ENCODE data around the gene ACTR1B. TPM values are rescaled to one million over a fixed set of nuclear protein-coding genes. Genes with fewer than 3 reads are reported as not detected.

Gene ACTR1B
- total RNA-seq, 2 experiments from 2014 or later: 73.2 to 74.3 TPM

DNA sequence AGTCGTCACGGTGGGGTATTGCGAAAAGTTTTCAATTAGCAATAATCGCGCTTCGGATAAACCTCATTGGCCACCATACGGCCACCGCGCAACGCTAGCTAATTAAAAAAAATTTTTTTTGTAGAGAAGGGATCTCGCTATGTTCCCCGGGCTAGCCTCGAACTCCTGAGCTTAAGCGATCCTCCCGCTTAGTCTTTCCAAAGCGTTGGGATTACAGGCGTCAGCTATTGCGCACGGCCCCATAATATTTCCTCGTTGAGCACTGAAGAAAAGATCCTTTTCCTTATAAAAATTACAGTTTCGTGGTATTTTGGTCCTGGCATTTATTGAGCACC lies 759 bp upstream of the ACTR1B start:
- Mint-ChIP-seq H3K4me3 (peak overlapping the region; percentile 90), H3K4me1 (ENCODE audit: low read depth) (peaks cover 32% of the 10 kb centered on the region), H3K36me3 (ENCODE audit: low read depth) (peaks cover 10% of the 10 kb centered on the region), H3K27me3 (ENCODE audit: low read depth) (no peaks in the 10 kb centered on the region), H3K27ac (peak overlapping the region; percentile 96), H3K9me3 (ENCODE audit: insufficient read depth) (no peaks in the 10 kb centered on the region)
- no peak for DNase-seq
- ChIA-PET POLR2A (interaction anchor here (0.7 to 7.9 kb wide), 11 partner anchors 9 to 56 kb away, joined by 3 to 187 read pairs (median 3); partner anchors contain the start of gene COX5B), CTCF (interaction anchor here (1.4 to 4.6 kb wide), 10 partner anchors 8 to 74 kb away, joined by 6 to 84 read pairs (median 18); partner anchors contain the start of genes ANKRD36B and COX5B)
- ATAC-seq: no peak

DNA sequence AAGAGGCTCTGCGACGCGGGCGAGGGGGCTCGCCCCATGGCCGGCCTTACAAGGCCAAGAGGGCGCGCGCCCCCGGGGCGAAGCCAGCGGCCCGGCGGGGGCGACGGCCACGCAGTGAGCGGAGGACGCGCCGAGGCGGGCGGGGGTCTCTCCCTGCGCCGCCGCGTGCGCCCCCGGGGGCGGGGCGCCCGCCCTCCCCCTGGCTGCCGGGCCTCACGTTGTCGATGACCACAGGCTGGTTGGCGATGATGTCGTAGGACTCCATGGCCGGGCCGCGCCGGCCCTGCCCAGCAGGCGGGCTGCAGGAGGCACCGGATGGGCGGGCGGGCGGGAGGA lies 250 bp downstream of the ACTR1B start:
- no peaks in the 10 kb centered on the region for H3K9me3 Mint-ChIP-seq (ENCODE audit: insufficient read depth)
- H3K4me3 Mint-ChIP-seq: peak overlapping the region; percentile 98
- peak overlapping the region; percentile 99 for H3K27ac Mint-ChIP-seq
- no peak for DNase-seq
- ChIA-PET POLR2A (interaction anchor here (0.7 to 7.9 kb wide), 8 partner anchors 10 to 74 kb away, joined by 3 to 187 read pairs (median 3); partner anchors contain the start of genes ANKRD36B and COX5B), CTCF (interaction anchor here (0.6 to 4.6 kb wide), 13 partner anchors 9 to 73 kb away, joined by 3 to 84 read pairs (median 15); partner anchors contain the start of genes ANKRD36B and COX5B)
- ATAC-seq: no peak
- H3K27me3 Mint-ChIP-seq (ENCODE audit: low read depth): no peaks in the 10 kb centered on the region
- H3K36me3 Mint-ChIP-seq (ENCODE audit: low read depth): peaks cover 11% of the 10 kb centered on the region
- H3K4me1 Mint-ChIP-seq (ENCODE audit: low read depth): peaks cover 32% of the 10 kb centered on the region

DNA sequence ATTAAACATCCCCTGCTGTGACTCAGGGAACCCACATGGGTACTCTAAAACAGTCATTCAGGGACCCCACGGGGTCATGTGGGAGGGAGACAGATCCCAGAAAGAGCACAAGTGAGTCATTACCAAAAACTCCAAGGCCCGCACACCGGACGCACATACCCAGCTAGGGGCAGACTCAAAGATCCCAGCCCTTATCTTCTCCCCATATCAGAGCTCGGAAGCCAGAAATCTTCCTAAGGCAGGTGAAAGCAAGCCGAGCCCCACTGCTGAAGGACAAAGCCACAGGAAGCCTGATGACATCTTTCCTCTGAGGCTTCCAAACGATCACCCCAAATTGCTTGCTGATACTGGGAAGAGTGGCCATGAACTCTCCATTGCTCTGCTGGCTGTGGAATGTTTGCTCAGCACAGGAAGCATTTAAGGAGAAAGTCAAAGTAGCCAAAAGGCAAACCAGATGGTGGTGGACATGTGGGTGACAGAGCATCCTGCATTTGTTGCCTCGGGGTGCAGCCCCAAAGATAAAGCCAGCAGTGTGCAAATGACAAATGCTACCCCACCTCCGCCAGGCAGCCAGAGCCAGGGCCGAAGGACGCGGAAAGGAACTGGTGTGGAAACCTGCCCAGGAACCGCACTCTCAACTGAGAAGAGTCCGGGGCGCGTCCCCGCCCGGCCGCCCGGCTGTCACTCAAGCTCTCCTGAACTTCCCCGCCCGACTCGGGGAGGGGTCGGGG lies 784 bp downstream of the ACTR1B start:
- H3K27me3 Mint-ChIP-seq (ENCODE audit: low read depth): no peaks in the 10 kb centered on the region
- ChIA-PET POLR2A (interaction anchor here (0.7 to 7.9 kb wide), 8 partner anchors 10 to 73 kb away, joined by 3 to 187 read pairs (median 7); partner anchors contain the start of genes ANKRD36B, COX5B and ZAP70), CTCF (interaction anchor here (0.6 to 4.6 kb wide), 11 partner anchors 8 to 85 kb away, joined by 3 to 47 read pairs (median 6); partner anchors contain the start of genes ANKRD36B and COX5B)
- peaks cover 32% of the 10 kb centered on the region for H3K4me1 Mint-ChIP-seq (ENCODE audit: low read depth)
- H3K9me3 Mint-ChIP-seq (ENCODE audit: insufficient read depth): no peaks in the 10 kb centered on the region
- DNase-seq (peak; percentile 79), ATAC-seq (peak; percentile 29)
- peak overlapping the region; percentile 98 for H3K4me3 Mint-ChIP-seq
- peak overlapping the region; percentile 99 for H3K27ac Mint-ChIP-seq
- H3K36me3 Mint-ChIP-seq (ENCODE audit: low read depth): peaks cover 17% of the 10 kb centered on the region

DNA sequence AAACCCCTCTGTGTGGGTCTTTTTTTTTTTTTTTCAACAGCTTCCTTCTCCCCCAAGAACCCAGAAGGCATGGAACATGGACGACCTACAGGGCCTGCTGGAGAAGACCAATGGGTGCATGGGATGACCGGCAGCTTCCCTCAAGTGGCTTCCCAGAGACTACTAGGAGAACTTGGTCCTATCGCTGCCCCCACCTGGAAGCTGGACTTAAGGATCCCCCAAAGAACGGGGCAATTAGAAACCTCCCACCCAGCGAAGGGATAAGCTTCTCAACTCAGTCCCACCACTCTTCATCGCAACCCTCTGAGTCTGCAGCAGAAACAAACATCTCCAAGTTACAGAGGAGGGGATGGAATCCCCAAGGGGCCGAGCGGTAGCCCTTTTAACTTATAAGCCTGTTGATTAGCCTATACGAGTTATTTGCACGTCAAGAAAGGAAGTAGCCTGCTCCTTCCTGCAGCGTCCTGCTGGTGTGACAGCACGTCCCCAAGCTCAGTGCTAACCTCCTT lies 1.4 kb downstream of the ACTR1B start:
- H3K36me3 Mint-ChIP-seq (ENCODE audit: low read depth): peaks cover 22% of the 10 kb centered on the region
- CTCF ChIA-PET: interaction anchor here (1.0 to 4.6 kb wide), 11 partner anchors 8 to 86 kb away, joined by 3 to 47 read pairs (median 6); partner anchors contain the start of genes ANKRD36B and COX5B
- H3K27ac Mint-ChIP-seq: peak overlapping the region; percentile 99
- no peaks in the 10 kb centered on the region for H3K9me3 Mint-ChIP-seq (ENCODE audit: insufficient read depth)
- no peaks in the 10 kb centered on the region for H3K27me3 Mint-ChIP-seq (ENCODE audit: low read depth)
- peaks cover 32% of the 10 kb centered on the region for H3K4me1 Mint-ChIP-seq (ENCODE audit: low read depth)
- POLR2A ChIA-PET: interaction anchor here (0.8 to 7.9 kb wide), 6 partner anchors 11 to 72 kb away, joined by 3 to 187 read pairs (median 7); partner anchors contain the start of genes ANKRD36B, COX5B and ZAP70
- H3K4me3 Mint-ChIP-seq: peak overlapping the region; percentile 98
- ATAC-seq: peak; percentile 38
- DNase-seq: no peak

DNA sequence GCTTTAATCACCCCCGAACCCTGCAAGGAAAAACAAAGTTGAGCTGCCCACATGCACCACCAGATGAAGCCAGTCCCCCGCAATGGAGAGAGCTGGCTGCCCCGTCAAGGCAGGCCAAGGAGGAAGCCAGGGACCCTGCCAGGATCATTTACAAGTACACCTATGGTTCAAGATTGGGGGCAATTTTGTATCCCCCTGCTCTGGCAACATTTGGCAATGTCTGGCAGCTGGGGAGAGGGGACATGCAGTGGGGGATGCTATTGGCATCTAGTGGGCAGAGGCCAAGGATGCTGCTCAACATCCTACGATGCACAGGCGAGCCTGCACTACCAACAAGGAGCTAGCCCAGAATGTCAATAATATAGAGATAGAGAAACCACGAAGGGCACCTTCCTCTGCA lies 1.9 kb downstream of the ACTR1B start:
- ATAC-seq (no peak), DNase-seq (no peak)
- H3K27me3 Mint-ChIP-seq (ENCODE audit: low read depth): no peaks in the 10 kb centered on the region
- H3K4me1 Mint-ChIP-seq (ENCODE audit: low read depth): peaks cover 31% of the 10 kb centered on the region
- H3K9me3 Mint-ChIP-seq (ENCODE audit: insufficient read depth): no peaks in the 10 kb centered on the region
- POLR2A ChIA-PET: interaction anchor here (1.0 to 7.9 kb wide), 5 partner anchors 11 to 72 kb away, joined by 3 to 187 read pairs (median 8); partner anchors contain the start of genes ANKRD36B and COX5B
- peak overlapping the region; percentile 98 for H3K4me3 Mint-ChIP-seq
- peaks cover 27% of the 10 kb centered on the region for H3K36me3 Mint-ChIP-seq (ENCODE audit: low read depth)
- peak overlapping the region; percentile 99 for H3K27ac Mint-ChIP-seq
- CTCF ChIA-PET: interaction anchor here (1.0 to 4.6 kb wide), 9 partner anchors 11 to 86 kb away, joined by 4 to 47 read pairs (median 7); partner anchors contain the start of genes ANKRD36B and COX5B

DNA sequence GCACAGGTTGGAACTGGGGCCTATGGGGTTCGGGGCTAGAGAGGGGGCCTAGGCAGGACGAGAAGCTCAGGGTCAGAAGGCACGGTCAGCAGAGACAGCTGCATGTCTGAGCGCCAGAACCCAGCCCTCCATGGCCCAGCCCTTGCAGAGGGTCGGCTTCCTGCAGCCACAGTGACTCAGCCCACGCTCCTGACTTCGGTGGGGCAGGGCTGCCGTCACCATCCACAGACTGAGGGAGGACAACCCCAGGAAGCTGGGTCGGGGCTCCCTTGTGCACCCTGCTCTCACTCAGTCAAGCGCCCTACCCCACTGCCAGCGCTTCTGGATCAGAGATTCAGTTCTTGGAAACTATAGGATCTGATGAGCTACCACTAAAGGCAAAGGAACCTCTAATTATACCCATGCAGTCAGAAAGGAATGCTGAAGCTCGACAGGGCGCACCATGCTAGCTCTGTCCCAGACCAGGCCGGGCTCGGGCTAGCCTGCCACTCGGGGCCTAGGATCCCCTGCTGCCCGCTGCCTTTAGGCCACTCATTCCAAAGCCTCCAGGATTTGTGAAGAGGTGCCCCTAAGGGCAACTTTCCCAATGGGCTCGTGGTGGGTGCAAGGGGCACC lies 3.0 kb downstream of the ACTR1B start:
- POLR2A ChIA-PET: interaction anchor here (1.2 to 7.9 kb wide), 2 partner anchors 11 to 57 kb away, joined by 4 to 187 read pairs; partner anchors contain the start of gene COX5B
- peak overlapping the region; percentile 99 for H3K27ac Mint-ChIP-seq

DNA sequence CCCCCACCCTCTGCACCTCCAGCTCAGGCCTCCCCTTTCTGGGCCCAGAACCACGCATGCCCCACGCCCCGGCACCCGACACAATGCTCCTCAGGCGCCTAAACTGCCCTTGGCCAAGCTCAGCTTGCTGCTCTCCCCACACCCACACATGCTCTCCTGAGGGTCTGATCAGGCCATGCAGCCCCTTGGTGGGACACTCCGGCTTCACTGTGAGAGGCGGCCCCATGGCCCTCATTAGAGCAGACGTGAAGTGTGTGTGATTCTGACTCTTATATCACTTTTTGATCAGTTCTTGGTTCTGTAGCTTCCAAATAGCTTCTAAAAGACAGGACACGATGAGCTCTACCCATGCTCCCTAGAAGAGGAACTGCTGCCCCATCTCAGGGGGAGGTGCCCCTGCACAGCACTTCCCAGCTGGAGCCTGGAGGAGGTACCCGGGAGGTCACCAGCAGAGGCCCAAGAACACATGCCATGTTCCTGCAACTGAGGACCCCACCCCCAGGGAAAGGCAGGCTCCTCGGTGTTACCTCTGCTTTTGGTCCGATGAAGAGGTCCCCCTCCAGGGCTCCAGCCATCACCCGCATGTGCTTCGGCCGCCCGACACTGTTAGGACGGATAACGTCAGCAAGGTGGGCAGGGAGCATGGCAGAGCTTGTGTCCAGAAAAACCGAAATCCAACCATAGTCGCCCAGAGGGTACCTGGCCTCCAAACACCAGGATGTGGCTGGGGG lies 3.6 kb downstream of the ACTR1B start:
- DNase-seq (no peak), ATAC-seq (no peak)
- Mint-ChIP-seq H3K27ac (no peak overlapping the region), H3K27me3 (ENCODE audit: low read depth) (no peaks in the 10 kb centered on the region), H3K36me3 (ENCODE audit: low read depth) (peaks cover 39% of the 10 kb centered on the region), H3K9me3 (ENCODE audit: insufficient read depth) (no peaks in the 10 kb centered on the region), H3K4me3 (no peak overlapping the region), H3K4me1 (ENCODE audit: low read depth) (peaks cover 28% of the 10 kb centered on the region)
- ChIA-PET POLR2A (interaction anchor here (1.2 to 7.9 kb wide), 2 partner anchors 11 to 58 kb away, joined by 4 to 187 read pairs; partner anchors contain the start of gene COX5B), CTCF (interaction anchor here (1.2 to 4.2 kb wide), 2 partner anchors 11 to 38 kb away, joined by 3 to 39 read pairs; no protein-coding TSS in a partner anchor)

More for the DNA sequence above, 3.0 kb downstream of the ACTR1B start:
- peaks cover 30% of the 10 kb centered on the region for H3K4me1 Mint-ChIP-seq (ENCODE audit: low read depth)
- H3K36me3 Mint-ChIP-seq (ENCODE audit: low read depth): peaks cover 36% of the 10 kb centered on the region
- H3K27me3 Mint-ChIP-seq (ENCODE audit: low read depth): no peaks in the 10 kb centered on the region
- peak overlapping the region; percentile 7 for H3K4me3 Mint-ChIP-seq
- DNase-seq: no peak
- CTCF ChIA-PET: interaction anchor here (1.2 to 4.2 kb wide), 3 partner anchors 12 to 87 kb away, joined by 3 to 39 read pairs (median 6); no protein-coding TSS in a partner anchor
- no peak for ATAC-seq
- H3K9me3 Mint-ChIP-seq (ENCODE audit: insufficient read depth): no peaks in the 10 kb centered on the region

DNA sequence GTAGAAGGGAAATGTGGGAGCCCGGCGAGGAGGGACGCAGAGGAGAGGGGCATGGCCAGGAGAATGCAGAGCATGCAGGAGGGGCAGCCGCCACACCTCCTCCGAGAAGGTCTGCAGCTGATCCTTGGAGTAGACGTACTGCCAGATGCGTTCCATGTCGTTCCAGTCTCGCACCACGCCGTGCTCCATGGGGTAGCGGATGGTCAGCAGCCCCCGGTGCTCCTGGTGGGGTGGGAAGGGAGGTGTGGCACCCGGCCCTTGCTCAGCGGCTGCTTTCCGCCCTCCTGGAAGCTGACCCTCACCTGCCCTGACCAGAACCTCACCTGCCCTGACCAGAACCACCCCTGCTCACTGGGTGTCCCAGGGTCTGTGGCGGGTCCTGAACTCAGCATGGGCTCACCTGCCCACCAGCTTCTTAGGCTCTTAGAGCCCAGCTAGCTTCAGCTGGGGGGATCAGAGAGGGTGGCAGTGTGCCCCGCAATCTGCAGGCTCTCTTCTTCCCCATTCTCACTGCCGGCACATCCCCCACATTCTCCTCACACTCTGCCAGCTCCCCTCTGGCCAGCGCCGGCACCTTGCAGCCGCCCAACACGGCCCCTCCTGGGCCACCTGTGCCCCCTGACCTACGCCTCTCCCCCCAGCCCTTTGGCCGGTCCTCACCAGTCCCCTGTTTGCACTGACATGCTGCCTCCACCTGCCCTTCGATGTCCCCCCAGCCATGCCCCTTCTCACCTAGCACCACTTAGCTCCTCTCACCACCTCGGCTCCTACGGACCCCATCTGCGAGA lies 4.4 kb downstream of the ACTR1B start:
- Mint-ChIP-seq H3K36me3 (ENCODE audit: low read depth) (peaks cover 47% of the 10 kb centered on the region), H3K4me1 (ENCODE audit: low read depth) (peaks cover 21% of the 10 kb centered on the region), H3K4me3 (no peak overlapping the region), H3K27me3 (ENCODE audit: low read depth) (no peaks in the 10 kb centered on the region), H3K9me3 (ENCODE audit: insufficient read depth) (no peaks in the 10 kb centered on the region), H3K27ac (no peak overlapping the region)
- CTCF ChIA-PET: interaction anchor here (1.2 to 4.2 kb wide), 2 partner anchors 10 to 39 kb away, joined by 3 to 39 read pairs; no protein-coding TSS in a partner anchor
- POLR2A ChIA-PET: interaction anchor here (7.9 kb wide), 1 partner anchor 10 kb away, joined by 187 read pairs; the partner anchor contains the start of gene COX5B
- ATAC-seq (no peak), DNase-seq (no peak)

DNA sequence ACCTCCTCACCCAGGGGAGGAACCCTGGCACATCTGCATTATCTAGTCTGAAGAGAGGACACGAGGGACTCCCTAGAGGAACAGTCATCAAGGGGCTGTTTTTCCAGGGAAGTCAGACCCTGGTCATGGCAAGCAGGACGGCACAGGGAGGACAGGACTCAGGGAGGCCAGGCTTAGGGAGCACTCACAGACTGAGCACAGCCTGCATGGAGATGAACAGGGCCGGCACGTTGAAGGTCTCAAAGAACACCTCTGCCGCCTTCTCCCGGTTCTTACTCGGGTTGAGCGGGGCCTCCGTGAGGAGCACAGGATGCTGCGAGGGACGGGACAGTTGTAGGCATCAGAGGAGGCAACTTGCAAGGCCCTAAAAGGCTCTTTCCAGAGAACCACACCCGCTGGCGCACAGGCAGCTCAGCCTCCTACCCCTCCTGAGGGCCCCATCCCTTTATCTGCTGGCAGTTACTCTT lies 5.1 kb downstream of the ACTR1B start:
- POLR2A ChIA-PET: interaction anchor here (7.9 kb wide), 1 partner anchor 9 kb away, joined by 187 read pairs; the partner anchor contains the start of gene COX5B

DNA sequence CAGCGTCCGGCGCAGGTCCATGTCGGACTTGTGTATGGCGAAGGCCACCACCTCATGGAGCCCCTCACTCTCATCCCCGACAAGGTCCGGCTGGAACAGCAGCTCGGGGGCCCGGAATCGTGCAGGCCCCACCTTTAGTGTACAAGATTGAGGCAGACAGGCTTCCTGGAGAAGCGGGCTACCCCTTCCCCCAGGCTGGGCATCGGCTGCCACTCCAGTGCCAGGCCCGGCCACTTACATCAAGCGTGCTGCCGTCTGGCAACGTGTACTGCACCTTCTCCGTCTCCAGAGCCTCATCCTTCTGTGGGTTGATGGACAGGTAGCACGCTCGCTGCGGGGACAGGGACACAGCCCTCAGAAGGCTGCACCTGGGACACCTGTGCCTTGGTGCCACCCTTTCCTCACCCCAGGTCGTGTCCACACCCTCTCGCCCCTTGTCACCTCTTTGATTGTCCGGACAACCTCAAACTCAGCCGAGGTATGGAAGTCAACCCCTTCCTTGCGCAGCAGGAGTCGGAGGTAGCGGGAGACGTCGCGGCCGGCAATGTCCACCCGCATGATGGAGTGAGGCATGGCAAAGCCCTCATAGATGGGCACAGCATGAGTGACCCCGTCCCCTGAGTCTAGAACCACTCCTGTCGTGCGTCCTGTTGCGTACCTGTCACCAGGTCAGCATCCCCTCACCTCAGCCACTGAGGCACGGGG lies 5.7 kb downstream of the ACTR1B start:
- H3K9me3 Mint-ChIP-seq (ENCODE audit: insufficient read depth): no peaks in the 10 kb centered on the region
- no peaks in the 10 kb centered on the region for H3K27me3 Mint-ChIP-seq (ENCODE audit: low read depth)
- peaks cover 21% of the 10 kb centered on the region for H3K4me1 Mint-ChIP-seq (ENCODE audit: low read depth)
- H3K27ac Mint-ChIP-seq: no peak overlapping the region
- no peak overlapping the region for H3K4me3 Mint-ChIP-seq
- peaks cover 59% of the 10 kb centered on the region for H3K36me3 Mint-ChIP-seq (ENCODE audit: low read depth)
- CTCF ChIA-PET: no interaction called here
- POLR2A ChIA-PET: interaction anchor here (1.4 kb wide), 1 partner anchor 12 kb away, joined by 7 read pairs; the partner anchor contains the start of gene COX5B
- DNase-seq (no peak), ATAC-seq (no peak)

More for the DNA sequence above, 5.1 kb downstream of the ACTR1B start:
- no peak overlapping the region for H3K4me3 Mint-ChIP-seq
- CTCF ChIA-PET: no interaction called here
- DNase-seq (no peak), ATAC-seq (no peak)
- H3K9me3 Mint-ChIP-seq (ENCODE audit: insufficient read depth): no peaks in the 10 kb centered on the region
- peaks cover 21% of the 10 kb centered on the region for H3K4me1 Mint-ChIP-seq (ENCODE audit: low read depth)
- peaks cover 54% of the 10 kb centered on the region for H3K36me3 Mint-ChIP-seq (ENCODE audit: low read depth)
- peak overlapping the region; percentile 34 for H3K27ac Mint-ChIP-seq
- no peaks in the 10 kb centered on the region for H3K27me3 Mint-ChIP-seq (ENCODE audit: low read depth)
